Measurements from ENCODE around the gene SORD.
"Not testable (repeated sequence)": the region's sequence is repeated elsewhere in the genome, so short reads cannot be mapped to it uniquely, and the experiment has no call there.

The SORD gene

DNA sequence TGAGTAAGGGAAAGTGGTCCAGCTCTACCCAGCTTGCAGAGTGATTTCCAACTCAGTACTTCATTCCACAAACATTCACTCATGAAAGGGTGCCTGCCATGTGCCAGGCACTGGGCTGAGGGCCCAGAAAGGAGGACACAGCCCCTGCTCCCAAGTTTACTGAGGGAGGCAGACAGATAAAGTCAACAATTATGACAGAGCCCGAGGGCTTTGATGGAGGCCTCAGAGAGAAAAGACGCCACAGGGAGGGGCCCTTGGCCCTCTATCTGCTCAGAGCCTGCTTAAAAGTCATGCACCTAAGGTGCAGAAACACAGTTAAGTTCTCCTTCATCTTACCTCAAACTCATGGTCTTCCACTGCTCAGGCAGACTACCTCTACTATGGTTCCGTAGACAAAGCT lies 1.7 kb downstream of the SORD start:
- DNase-seq (ENCODE audit: low read depth in 2 of 2) = not testable (repeated sequence)

DNA sequence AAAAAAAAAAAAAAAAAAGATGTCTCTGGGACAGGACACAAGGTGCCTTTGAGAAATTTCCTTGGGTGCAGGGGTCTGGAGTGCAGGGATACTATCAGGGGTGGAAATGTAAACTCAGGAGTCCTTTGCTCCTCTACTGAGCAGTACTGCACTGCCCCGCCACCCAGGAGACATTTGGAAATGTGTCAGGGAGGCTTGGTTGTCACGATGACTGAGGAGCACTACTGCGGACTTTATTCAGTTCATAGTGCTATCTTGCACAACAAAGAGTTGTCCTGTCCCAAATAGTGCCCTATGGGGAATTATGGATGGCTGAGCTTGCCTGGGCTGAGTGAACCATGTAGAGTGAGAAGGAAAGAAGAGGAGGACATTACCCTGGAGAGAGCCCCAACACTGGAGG lies 2.6 kb downstream of the SORD start:
- not testable (repeated sequence) for DNase-seq (ENCODE audit: low read depth in 2 of 2)

DNA sequence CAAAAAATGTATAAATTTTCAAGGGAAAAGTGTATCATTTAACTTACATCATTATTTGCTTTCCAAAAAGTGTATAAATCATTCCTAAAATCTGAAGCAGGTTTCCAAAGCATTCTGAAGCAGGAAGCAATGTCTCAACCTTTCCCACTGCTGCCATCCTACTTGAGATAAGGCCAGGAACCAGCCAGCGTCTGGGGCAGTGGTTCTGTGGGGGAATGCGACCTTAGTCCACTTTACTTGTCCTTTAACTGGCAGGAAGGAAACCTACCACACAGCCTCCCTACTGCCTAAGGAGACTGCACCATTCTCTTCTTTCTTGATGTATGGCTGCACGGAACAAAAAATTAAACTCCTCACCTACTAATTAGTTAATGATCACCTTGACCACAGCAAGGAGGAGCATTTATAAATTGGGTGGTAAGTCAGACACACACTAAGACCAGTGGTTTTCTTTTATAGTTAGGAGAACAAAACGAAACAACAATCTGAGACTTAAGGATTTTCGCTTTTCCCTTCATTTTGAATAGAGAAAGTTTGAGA lies 3.7 kb downstream of the SORD start:
- no peak for DNase-seq (ENCODE audit: low read depth in 2 of 2)

DNA sequence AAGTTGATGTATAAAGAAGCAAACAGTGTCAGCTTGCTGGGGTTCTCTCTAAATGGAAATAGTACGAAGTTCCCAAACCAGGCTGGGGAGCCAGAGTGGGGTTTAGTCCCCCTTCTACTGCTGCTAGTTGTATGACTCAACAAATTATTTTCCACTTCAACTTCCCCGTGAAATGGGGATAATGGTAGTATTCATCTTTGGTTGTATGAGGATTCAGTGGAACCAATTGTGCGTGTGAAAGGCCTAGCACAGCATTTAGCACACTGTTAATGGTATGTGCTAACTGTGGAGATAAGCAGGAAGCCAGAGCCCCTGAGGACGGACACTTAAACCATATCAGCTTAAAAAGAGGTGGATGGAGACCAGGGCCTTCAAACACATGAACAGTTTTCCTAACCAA lies 4.2 kb downstream of the SORD start:
- DNase-seq (ENCODE audit: low read depth in 2 of 2) = no peak

DNA sequence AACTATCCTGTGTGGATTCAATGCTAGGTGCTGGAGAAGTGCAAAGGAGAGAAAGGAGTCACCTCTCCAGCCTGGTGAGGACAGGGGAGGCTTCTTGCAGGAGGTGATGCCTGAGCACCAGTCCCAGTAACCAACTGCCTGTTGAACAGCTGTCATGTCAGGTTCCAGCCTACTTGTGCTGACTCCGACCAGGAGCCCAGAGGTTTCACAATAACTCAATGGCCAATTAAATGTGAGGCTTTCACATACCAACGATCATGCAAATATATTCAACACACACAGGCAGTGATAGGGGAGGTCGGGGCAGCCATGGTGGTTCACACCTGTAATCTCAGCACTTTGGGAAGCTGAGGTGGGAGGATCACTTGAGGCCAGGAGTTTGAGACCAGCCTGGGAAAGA lies 7.7 kb downstream of the SORD start:
- DNase-seq (ENCODE audit: low read depth in 2 of 2) = no peak

DNA sequence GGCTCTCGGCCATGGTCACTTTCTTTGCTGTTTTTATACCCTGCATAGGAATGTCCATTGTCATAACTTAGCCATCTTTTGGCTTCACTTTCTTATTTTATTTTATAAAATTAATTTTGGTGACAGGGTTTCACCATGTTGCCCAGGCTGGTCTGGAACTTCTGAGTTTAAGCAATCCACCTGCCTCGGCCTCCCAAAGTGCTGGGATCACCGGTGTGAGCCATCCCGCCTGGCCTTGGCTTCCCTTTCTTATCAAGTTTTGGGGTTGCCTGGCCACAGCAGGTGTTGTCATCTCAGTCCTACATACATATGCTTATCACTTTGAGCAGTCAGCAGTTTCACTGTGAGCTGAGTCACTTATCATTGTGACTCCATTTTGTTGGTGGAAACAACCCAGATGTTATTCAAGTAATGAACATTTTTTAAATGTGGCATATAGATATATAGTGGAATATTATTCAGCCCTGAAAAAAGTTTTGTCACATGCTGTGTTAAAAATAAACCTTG lies 8.6 kb downstream of the SORD start:
- DNase-seq (ENCODE audit: low read depth in 2 of 2) = not testable (repeated sequence)

DNA sequence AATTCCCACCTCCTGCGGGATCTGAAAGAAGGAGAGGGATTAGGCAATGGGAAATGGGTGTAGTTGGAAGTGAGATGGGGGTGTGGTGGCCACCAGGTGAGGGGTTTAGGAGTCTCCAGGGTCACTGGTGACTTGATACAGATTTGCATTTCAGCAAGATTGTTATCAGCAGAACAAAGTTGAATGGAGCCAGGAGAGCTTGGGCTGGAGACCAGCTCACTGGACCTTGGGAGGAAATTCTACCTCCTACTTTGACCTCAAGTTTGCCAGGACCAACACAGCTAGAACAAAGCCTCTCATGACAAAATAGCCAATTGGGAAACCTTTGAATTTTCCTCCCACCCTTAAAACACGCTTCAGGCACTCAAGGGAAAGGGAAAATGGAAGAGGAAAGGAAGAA lies 9.5 kb downstream of the SORD start:
- not testable (repeated sequence) for DNase-seq (ENCODE audit: low read depth in 2 of 2)

DNA sequence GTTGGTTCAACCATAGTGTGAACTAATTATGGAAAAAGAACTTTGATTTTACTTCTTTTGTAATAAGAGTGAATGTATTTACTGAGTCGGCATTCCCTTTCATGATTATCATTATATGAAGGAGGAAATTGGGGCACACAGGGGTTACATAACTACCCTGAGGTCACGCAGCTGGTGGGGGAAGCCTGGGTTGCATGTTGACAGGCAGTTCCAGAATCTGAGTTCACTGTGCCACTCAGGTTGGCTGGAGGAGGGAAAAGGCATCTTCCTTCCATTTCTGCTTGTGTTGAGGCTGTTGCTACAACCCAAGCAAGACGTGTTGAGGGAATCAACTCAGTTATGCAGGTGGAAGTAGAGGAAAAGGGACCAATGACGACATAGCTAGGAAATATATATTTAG lies 11.1 kb downstream of the SORD start:
- not testable (repeated sequence) for DNase-seq (ENCODE audit: low read depth in 2 of 2)

DNA sequence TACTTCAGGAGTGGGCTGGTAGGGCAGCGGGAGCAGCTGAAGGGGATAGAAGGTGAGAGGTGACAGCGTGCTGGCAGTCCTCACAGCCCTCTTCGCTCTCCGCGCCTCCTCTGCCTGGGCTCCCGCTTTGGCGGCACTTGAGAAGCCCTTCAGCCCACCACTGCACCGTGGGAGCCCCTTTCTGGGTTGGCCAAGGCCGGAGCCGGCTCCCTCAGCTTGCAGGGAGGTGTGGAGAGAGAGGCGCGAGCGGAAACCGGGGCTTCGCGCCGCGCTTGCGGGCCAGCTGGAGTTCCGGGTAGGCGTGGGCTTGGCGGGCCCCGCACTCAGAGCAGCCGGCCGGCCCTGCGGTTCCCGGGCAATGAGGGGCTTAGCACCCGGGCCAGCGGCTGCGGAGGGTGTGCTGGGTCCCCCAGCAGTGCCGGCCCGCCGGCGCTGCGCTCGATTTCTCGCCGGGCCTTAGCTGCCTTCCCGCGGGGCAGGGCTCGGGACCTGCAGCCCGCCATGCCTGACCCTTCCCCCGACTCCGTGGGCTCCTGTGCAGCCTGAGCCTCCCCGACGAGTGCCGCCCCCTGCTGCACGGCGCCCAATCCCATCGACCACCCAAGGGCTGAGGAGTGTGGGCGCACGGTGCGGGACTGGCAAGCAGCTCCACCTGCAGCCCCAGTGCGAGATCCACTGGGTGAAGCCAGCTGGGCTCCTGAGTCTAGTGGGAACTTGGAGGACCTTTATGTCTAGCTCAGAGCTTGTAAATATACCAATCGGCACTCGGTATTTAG lies 11.8 kb downstream of the SORD start:
- DNase-seq (ENCODE audit: low read depth in 2 of 2) = not testable (repeated sequence)

DNA sequence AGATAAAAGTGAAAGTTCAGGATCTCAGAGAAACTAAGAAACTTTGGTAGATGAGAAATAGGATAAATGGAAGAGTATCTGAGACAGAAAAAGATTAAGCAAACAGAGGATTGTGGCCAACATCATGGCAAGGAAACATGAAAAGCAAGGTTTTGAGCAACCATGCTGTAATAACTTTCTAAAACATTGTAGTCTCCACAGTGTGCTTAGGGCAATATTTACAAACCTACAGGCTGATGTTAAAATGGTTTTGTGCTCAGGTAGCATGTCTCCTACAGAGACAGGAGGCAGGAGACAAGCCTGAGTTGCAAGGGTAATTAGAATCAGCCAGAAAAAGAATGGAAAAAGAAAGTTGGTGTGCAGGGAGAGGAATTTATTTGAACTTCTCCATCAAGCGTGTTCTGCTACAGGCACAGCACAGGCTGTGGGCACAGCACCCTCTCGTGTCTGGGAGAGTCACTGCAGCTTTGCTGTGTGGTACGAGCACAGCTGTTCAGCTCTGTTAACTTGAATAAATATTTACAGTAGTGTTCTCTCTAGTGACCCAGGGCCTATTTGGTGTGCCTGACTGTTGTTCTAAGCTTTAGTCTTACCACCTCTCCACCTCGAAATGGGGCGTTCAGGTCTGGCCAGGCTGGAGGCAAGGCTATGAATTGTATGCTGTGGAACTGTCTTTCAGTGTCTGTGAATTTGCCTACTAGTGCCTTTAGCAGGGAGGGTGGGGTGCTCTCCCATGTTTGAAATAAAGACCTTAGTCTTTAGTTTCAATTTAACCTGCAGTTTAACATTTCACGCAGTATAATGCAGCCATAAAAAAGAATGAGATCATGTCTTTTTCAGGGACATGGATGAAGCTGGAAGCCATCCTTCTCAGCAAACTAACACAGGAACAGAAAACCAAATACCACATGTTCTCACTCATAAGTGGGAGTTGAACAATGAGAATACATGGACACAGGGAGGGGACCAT lies 14.1 kb downstream of the SORD start:
- peak; percentile 58 to 60 for DNase-seq (ENCODE audit: low read depth in 2 of 2)

DNA sequence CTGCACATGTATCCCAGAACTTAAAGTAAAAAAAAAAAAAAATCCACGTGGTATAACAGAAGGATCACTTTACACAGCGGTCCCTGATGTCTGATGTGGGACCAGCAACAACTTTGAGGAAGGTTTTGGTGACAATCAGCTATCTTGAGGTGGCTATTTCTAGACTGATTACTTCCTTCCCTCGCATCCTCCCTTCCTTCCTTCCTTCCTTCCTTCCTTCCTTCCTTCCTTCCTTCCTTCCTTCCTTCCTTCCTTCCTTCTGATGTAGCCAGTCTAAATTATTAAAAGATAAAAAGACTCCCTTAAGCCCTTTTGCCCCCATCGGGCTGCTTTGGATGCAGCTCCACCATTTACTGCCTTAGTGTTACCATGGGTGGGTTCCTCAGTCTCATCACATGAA lies 14.9 kb downstream of the SORD start:
- no peak for DNase-seq (ENCODE audit: low read depth in 2 of 2)

DNA sequence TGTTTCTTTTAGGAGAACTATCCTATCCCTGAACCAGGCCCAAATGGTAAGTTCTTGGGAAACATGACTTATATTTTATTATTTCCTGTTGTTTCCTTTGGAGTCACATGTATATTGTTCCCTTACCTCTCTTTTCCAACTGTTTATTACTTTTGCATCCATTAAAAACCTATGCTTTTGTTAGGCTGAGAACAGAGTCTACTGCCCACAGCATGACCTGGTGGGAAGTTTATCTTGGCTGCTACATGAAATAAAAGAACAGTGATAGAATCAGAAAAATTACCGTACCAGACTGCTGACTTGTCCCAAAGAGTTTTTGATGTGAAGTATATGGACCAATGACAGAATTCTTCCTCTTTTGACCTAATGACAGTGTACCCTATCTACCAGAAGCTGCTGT lies 17.4 kb downstream of the SORD start:
- not testable (repeated sequence) for DNase-seq (ENCODE audit: low read depth in 2 of 2)

DNA sequence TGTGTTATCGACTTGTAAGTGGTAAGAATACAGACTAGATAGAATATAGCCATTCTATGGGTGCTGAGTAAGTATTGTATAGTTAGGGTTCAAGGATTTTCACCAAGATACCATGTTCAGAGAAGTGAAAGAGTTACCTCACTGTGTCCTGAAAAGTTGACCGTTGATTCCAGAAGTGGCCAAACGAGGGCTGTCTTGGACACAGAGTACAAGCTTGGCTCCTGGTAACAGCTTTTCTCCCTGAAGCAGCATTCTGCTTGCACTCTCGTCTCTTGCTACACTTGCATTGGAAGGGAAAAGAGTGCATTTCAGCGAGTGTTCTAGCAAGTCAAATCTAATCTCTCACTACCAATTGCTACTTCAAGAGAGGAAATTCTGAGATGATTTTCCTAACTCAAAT lies 18.5 kb downstream of the SORD start:
- DNase-seq (ENCODE audit: low read depth in 2 of 2) = not testable (repeated sequence)

DNA sequence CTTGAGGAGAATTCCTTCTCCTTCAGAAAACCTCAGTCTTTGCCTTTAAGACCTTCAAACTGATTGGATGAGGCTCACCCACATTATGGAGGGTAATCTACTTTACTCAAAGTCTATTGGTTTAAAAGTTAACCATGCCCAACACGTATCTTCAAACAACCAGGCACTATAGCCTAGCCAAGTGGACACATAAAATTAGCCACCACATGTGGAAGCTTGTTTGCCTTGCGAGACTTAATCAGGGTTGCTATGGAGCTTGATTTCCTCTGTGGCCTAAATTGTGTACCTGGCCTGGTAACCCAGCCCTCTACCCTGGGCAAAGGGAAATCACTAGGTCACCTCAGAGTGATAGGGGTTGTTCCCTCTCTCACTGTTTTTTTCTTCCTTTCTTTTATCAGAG lies 19.9 kb downstream of the SORD start:
- not testable (repeated sequence) for DNase-seq (ENCODE audit: low read depth in 2 of 2)

DNA sequence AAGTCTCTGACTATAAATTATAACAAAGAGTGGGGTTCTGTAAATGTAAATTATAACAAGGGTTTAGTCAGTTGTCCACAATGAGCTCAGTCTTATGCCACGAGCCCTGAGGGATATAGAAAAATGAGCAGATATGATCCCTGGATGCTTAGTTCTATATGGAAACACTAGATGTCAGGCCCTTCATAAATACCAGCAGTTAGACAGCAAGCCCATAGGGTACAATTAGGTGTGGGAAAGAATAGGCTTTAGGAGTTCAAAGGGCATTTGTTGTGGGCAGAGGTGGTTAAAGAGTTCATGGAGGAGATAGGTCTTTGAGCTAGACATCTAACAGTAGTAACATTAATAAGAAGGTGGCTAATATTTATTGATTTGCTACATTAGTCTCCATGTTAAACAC lies 21.3 kb downstream of the SORD start:
- DNase-seq (ENCODE audit: low read depth in 2 of 2) = not testable (repeated sequence)

DNA sequence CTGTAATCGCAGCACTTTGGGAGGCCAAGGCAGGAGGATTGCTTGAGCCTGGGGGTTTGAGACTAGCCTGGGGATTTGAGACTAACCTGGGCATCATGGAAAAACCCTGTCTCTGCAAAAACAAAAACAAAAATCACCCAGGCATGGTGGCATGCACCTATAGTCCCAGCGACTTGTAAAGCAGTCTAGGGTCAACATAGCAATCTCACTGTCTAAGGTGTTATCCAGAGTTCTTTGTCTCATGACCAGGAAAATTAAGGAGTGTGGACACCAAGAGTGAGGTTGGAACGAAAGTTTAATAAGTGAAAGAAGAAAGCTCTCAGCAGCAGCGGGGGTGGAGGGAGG lies 25.4 kb downstream of the SORD start:
- DNase-seq (ENCODE audit: low read depth in 2 of 2) = not testable (repeated sequence)

DNA sequence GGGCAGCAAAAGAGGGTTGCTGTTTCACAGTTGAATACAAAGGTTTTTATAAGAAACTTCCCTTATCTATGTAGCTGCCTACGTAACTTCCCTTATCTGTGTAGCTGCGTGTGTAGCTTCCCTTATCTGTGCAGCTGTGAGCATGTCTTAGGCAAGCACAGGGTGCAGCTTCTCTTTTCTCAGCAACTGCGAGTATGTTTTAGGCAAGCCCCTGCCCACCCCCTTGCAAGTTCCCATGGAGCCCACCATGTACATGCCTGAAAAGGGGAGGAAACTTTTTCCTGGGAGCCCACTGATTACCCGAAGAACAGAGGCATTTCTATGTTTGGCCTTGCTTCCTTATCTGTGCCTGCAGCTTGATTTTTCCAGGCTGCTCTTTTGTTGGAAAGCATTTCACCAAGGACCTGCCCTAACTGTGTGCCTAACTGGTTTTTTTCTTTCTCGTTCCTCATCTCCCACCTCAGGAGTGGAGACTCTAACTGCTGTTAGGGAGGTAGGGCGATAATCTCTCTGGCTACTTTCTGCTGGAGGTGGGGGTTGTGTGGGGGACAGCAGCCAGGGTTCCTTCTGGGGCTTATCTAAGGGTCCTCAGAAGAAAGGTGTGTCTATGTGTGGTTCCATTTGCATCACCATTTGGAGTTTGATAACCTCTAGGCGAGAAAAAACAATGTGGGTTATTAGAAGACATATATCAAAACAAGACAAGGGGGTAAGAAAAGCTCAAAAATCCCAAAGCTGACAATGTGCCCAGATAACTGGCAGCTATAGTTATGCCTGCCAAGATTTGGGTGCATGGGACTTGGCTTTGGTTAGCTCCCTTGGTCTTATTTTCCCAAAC lies 26.0 kb downstream of the SORD start:
- no peak for DNase-seq (ENCODE audit: low read depth in 2 of 2)

DNA sequence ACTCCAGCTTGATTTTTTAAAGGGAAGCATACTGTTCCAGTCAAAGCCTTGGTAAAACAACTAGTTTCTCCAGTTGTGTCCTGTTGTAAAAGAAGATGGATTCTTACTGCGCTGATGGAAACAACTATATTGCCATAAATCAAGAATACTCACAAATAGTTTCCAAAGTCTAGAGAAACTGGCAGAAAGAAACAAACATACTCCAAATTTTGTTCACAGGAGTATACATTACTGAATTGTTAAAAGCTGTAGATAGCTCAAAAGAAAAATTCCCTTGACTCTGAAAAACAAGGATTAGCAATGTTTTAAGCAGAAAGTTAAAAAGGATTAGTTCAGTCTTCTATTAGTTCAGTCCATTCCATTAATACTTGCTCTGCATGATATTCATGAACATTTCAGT lies 27.6 kb downstream of the SORD start:
- DNase-seq (ENCODE audit: low read depth in 2 of 2) = no peak

DNA sequence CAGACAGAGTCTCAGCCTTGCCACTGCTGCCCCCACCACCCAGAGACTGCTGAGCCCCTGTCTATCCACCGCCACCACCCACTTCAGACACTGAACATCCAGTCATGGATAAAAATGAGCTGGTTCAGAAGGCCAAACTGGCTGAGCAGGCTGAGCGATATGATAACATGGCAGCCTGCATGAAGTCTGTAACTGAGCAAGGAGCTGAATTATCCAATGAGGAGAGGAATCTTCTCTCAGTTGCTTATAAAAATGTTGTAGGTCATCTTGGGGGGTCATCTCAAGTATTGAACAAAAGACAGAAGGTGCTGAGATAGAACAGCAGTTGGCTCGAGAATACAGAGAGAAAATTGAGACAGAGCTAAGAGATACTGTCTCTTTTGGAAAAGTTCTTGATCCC lies 29.7 kb downstream of the SORD start:
- not testable (repeated sequence) for DNase-seq (ENCODE audit: low read depth in 2 of 2)

DNA sequence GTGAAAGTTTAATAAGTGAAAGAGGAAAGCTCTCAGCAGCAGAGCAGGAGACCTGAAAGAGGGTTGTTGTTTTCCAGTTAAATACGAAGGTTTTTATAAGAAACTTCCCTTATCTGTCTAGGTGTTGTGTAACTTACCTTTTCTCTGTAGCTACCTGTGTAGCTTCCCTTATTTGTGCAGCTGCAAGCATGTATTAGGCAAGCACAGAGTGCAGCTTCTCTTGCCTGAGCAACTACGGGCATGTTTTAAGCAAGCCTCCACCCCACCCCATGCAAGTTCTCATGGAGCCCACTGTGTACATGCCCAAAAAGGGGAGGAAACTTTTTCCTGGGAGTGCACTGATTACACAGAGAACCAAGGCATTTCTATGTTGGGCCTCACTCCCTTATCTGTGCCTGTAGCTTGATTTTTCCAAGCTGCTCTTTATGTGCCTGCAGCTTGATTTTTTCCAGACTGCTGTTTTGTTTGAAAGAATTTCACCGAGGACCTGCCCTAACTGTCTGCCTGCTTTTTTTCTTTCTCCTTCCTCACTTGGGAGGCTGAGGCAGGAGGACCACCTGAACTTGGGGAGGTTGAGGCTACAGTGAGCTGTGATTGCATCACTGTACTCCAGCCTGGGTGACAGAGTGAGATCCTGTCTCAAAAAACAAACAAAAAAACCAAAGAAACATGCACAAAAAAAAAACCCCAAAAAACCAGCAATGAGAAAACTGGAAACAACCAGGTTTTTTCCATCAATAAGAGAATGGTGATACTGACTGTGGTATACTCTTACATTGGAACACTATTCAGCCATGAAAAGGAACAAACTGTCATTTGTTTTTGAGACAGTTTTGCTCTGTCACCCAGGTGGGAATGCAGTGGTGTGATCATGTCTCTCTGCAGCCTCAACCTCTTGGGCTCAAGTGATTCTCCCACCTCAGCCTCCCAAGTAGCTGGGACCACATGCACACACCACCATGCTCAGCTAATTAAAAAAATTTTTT lies 36.0 kb downstream of the SORD start:
- DNase-seq (ENCODE audit: low read depth in 2 of 2) = not testable (repeated sequence)

Data from stimulated activated CD4-positive, alpha-beta T cell treated with anti-CD3 and anti-CD28 coated beads, Interleukin-1b, Interleukin-23, amount 100 ng/mL, for 4 hours (primary cell).